K562 (cell line): ENCODE results near the gene DIAPH3. TPM values are rescaled to one million over a fixed set of nuclear protein-coding genes. Genes with fewer than 3 reads are reported as not detected.

Experiments used
- ATAC-seq: fragments of 200-7000 bp; cut with Tn5 transposase; 3 replicates; pipeline ENCODE4 v1.9.1; 2020; ENCODE audit warnings: moderate library complexity
- BruUV-seq: library from RNA; stranded (reverse); fragments of 400-500 nt; replicated peaks from 2 replicates; lab custom pipeline; 2021; lab: Mats Ljungman, UMichigan
- CTCF ChIA-PET: fragments of 300-600 bp; formaldehyde crosslinking; extraction: SDS; loops from one replicate; lab custom pipeline; 2021; ENCODE audit warnings: low intra/inter-chr PET ratio; lab: Yijun Ruan, JAX
- POLR2A ChIA-PET: fragments of 300-600, 350-650 bp; sonication (Branson Sonifier 250); formaldehyde crosslinking; extraction: SDS; loops from one replicate; lab custom pipeline; 2021; ENCODE audit warnings: antibody characterized with exemption, inconsistent platforms; lab: Yijun Ruan, JAX
- DNase-seq, 4 experiments: peaks; one replicate each; pipeline versions ENCODE4 v3.0.0 to v3.0.0-alpha.2; 2011 to 2018; ENCODE audit warnings: low spot score in 3 of 4, mixed read lengths in 3 of 4; ENCODE audit errors: extremely low read depth in 1 of 4
- FAIRE-seq: peaks from 2 replicates; lab custom pipeline; 2011; peaks lifted over from hg19 to GRCh38; lab: Jason Lieb, UNC
- H2AFZ ChIP-seq: 2 replicates; pipeline ENCODE4 v1.6.0; 2011; ENCODE audit warnings: low read depth, low read length, control low read depth, inconsistent platforms
- H3K27ac ChIP-seq: fragments of 200-600 bp; 3 replicates; pipeline ENCODE4 v1.8.0; 2011; ENCODE audit warnings: low read depth, mild to moderate bottlenecking, control low read depth, inconsistent platforms, low read length, moderate library complexity, mixed read lengths; ENCODE audit errors: extremely low read depth
- H3K27me3 ChIP-seq, 2 experiments: fragments of 300-600 bp in 1 of 2; 2 replicates in 1 of 2; 3 replicates in 1 of 2; pipeline versions ENCODE4 v1.6.0 to v1.8.0; 2011; ENCODE audit warnings: inconsistent platforms in 2 of 2, low read length in 2 of 2, mild to moderate bottlenecking in 1 of 2, mixed read lengths in 1 of 2, moderate library complexity in 1 of 2; ENCODE audit not compliant: control insufficient read depth in 2 of 2, insufficient read depth in 2 of 2
- H3K36me3 ChIP-seq: fragments of 300-600 bp; 3 replicates; pipeline ENCODE4 v1.8.0; 2011; ENCODE audit warnings: mild to moderate bottlenecking, low read length, inconsistent platforms; ENCODE audit not compliant: control insufficient read depth, insufficient read depth
- H3K4me1 ChIP-seq, 2 experiments: fragments of 200-600 bp in 1 of 2; replicated peaks in 1 of 2; 2 replicates in 1 of 2; 3 replicates in 1 of 2; pipeline versions ENCODE4 v1.5.1 to v1.8.0; 2011; ENCODE audit warnings: inconsistent platforms in 2 of 2, low read length in 2 of 2, mild to moderate bottlenecking in 1 of 2, mixed read lengths in 1 of 2, moderate library complexity in 1 of 2; ENCODE audit not compliant: control insufficient read depth in 2 of 2, insufficient read depth in 2 of 2
- H3K4me2 ChIP-seq: 2 replicates; pipeline ENCODE4 v1.6.1; 2011; ENCODE audit warnings: low read length, control low read depth, inconsistent platforms, mixed read lengths; ENCODE audit not compliant: insufficient read depth
- H3K4me3 ChIP-seq: fragments of 200-600 bp; sonication (generic), shearing (Covaris generic); 2 replicates; pipeline ENCODE4 v1.5.1; 2016; ENCODE audit warnings: control low read depth, inconsistent platforms
- H3K79me2 ChIP-seq: fragments of 200-600 bp; 3 replicates; pipeline ENCODE4 v1.8.0; 2011; ENCODE audit warnings: low read length, inconsistent platforms; ENCODE audit not compliant: control insufficient read depth, insufficient read depth
- H3K9ac ChIP-seq, 2 experiments: 2 replicates each; pipeline versions ENCODE4 v1.6.0 to v1.6.1; 2011; ENCODE audit warnings: low read depth in 2 of 2, low read length in 2 of 2, control low read depth in 1 of 2, inconsistent platforms in 1 of 2, mild to moderate bottlenecking in 1 of 2, mixed read lengths in 1 of 2; ENCODE audit not compliant: insufficient read depth in 1 of 2
- H3K9me1 ChIP-seq: one replicate; pipeline ENCODE4 v1.6.0; 2011; ENCODE audit warnings: inconsistent platforms, mild to moderate bottlenecking, low read length, moderate library complexity; ENCODE audit not compliant: control insufficient read depth, insufficient read depth
- H3K9me3 ChIP-seq: replicated peaks from 2 replicates; pipeline ENCODE4 v1.5.1; 2011; ENCODE audit warnings: low read depth, low read length, inconsistent platforms; ENCODE audit not compliant: control insufficient read depth, insufficient read depth
- H4K20me1 ChIP-seq: replicated peaks from 2 replicates; pipeline ENCODE4 v1.6.1; 2011; ENCODE audit warnings: low read length, inconsistent platforms, mixed read lengths; ENCODE audit not compliant: control insufficient read depth, insufficient read depth
- FOXP1 ChIP-seq: sonication (generic); formaldehyde crosslinking; IDR thresholded peaks from 2 replicates; pipeline ENCODE4 v1.8.0; 2022; ENCODE audit warnings: mild to moderate bottlenecking, missing genetic modification reagents
- ILF3 ChIP-seq: fragments of 450-650 bp; IDR thresholded peaks from 2 replicates; pipeline ENCODE4 v1.6.1; 2018; ENCODE audit warnings: antibody characterized with exemption, mild to moderate bottlenecking, moderate library complexity, borderline replicate concordance
- KLF1 ChIP-seq: fragments of 450-650 bp; IDR thresholded peaks from 2 replicates; pipeline ENCODE4 v1.6.1; 2016; ENCODE audit warnings: missing genetic modification characterization, missing compliant biosample characterization
- MYC ChIP-seq, 2 experiments: fragments of 250-450 bp in 1 of 2; sonication (Bioruptor Pico) in 1 of 2; IDR thresholded peaks; 2 replicates each; pipeline versions ENCODE4 v1.5.1 to v1.6.1; 2012 to 2021; ENCODE audit warnings: low read depth in 2 of 2, borderline replicate concordance in 1 of 2, improper control_type of control experiment in 1 of 2, low read length in 1 of 2, mild to moderate bottlenecking in 1 of 2, moderate library complexity in 1 of 2
- SIX5 ChIP-seq, 2 experiments: IDR thresholded peaks; 2 replicates each; pipeline ENCODE4 v1.6.1; 2011; ENCODE audit warnings: low read length in 2 of 2, borderline replicate concordance in 1 of 2, low read depth in 1 of 2, mild to moderate bottlenecking in 1 of 2, moderate library complexity in 1 of 2; ENCODE audit not compliant: insufficient read depth in 1 of 2
- SMARCB1 ChIP-seq: IDR thresholded peaks from 2 replicates; pipeline ENCODE4 v1.6.1; 2011; ENCODE audit warnings: improper control_type of control experiment, low read depth; ENCODE audit not compliant: insufficient read length
- TAL1 ChIP-seq: fragments of 450-650 bp; IDR thresholded peaks from 2 replicates; pipeline ENCODE4 v1.6.1; 2016; ENCODE audit warnings: mild to moderate bottlenecking
- ZNF551 ChIP-seq: fragments of 250-450 bp; sonication (Bioruptor Pico); IDR thresholded peaks from 2 replicates; pipeline ENCODE4 v1.5.0; 2021; ENCODE audit warnings: mild to moderate bottlenecking, moderate library complexity
- ZNF717 ChIP-seq: fragments of 250-450 bp; sonication (Bioruptor Pico); IDR thresholded peaks from 2 replicates; pipeline ENCODE4 v1.5.0; 2021
- ZZZ3 ChIP-seq: fragments of 450-650 bp; IDR thresholded peaks from 2 replicates; pipeline ENCODE4 v1.6.1; 2016; ENCODE audit warnings: antibody characterized with exemption, mild to moderate bottlenecking, moderate library complexity
- WGBS: fragments of 100-300 bp; shearing (Covaris generic); methylation state at CpG from one replicate; pipeline ENCODE4 v1.1.6; 2016; ENCODE audit warnings: low coverage, mixed read lengths; ENCODE audit not compliant: insufficient coverage; ENCODE audit errors: missing lambda C conversion rate; 5-methylcytosine and 5-hydroxymethylcytosine counted together
- in situ Hi-C: fragments of 300-500 bp; cut with MboI; formaldehyde crosslinking; loops from 4 replicates; pipeline ENCODE4 v1.15.0; 2018; ENCODE audit warnings: inconsistent platforms, mixed read lengths
- intact Hi-C: fragments of 100-400 bp; cut with micrococcal nuclease; formaldehyde crosslinking; loops from 2 replicates; pipeline ENCODE4 v1.14.2; 2022
- polyA plus RNA-seq, 8 experiments: library from polyadenylated mRNA; depleted of rRNA in 4 of 8; stranded (reverse) in 5 of 8; unstranded in 3 of 8; fragments of >200 nt; fragmentation: Nextera tagmentation in 2 of 8; fragmentation: Illumina TruSeq in 1 of 8; extraction: Ambion mirVana in 2 of 8; extraction: Trizol in 1 of 8; gene quantifications; 2 replicates each; pipeline versions ENCODE4 v1.2.1 to v1.2.3, GENCODE V29; 2011 to 2014; ENCODE audit warnings: inconsistent platforms in 1 of 8, missing spikeins in 1 of 8
- total RNA-seq, 7 experiments: library from RNA; depleted of rRNA in 6 of 7; stranded (reverse); fragments of >200 nt in 6 of 7; fragmentation: Illumina TruSeq in 2 of 7; extraction: Trizol in 2 of 7; gene quantifications; 2 replicates each; pipeline versions ENCODE4 v1.2.1 to v1.2.3, GENCODE V29; 2011 to 2021; ENCODE audit warnings: low replicate concordance in 1 of 7
- TF ChIP-seq, protein P1 (sequence below): fragments of 450-650 bp; IDR thresholded peaks from 2 replicates; pipeline ENCODE4 v1.6.1; 2016; ENCODE audit warnings: low read depth, mild to moderate bottlenecking, moderate library complexity
- TF ChIP-seq, protein P2 (sequence below): fragments of 450-650 bp; IDR thresholded peaks from 2 replicates; pipeline ENCODE4 v1.6.1; 2014; ENCODE audit warnings: low read depth, mild to moderate bottlenecking, moderate library complexity, borderline replicate concordance

The DIAPH3 gene
- total and polyA plus RNA-seq, 9 of the 15 experiments (the other 6 are each of a cell fraction or from before 2014, with no cell fraction given), result 9.0 to 18.7 (median 14.7) TPM

DNA sequence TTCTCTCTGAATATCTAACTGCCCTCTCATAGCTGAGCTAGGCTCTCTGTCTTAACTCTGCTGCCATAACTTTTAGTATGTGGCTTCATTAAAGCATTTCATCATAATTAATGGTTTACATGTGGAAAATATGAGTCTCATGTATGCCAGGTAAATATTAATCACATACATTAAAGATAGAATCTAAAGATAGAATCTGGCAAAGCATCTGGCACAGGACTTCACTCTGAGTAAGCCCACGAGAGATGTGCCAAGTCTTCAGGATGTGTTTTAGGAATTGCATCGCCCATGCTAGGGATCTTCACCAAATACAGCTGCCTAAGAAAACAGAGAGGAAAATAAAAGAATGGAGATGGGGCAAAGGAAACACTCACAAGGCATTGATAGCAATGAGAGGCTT, 285.8 kb downstream of the DIAPH3 start:
- CTCF ChIA-PET, result no interaction called here
- Histone ChIP-seq H3K4me2 (no peak overlapping the region), H3K27me3 (no peaks in the 10 kb centered on the region), H2AFZ (no peak overlapping the region), H3K79me2 (no peaks in the 10 kb centered on the region), H3K4me3 (no peak overlapping the region), H3K9ac (no peak overlapping the region), H4K20me1 (no peaks in the 10 kb centered on the region), H3K27ac (no peak overlapping the region), H3K4me1 (no peaks in the 10 kb centered on the region), H3K36me3 (peaks cover 12% of the 10 kb centered on the region; the same call in 1 of the 3 replicates), H3K9me3 (no peaks in the 10 kb centered on the region), H3K9me1 (no peaks in the 10 kb centered on the region)
- 83% methylated on average over 2 of the region's 2 CpGs for WGBS
- in situ Hi-C loops (no loop called here), intact Hi-C loops (no loop called here)
- FAIRE-seq, result no peak
- no peak for DNase-seq
- TF ChIP-seq KLF1, result no peak
- no peak for TF ChIP-seq ZNF717
- no peak for TF ChIP-seq ZNF551 (CRISPR knock-in tag)
- TF ChIP-seq FOXP1 (CRISPR knock-in tag), result no peak
- no TSS peak for BruUV-seq
- POLR2A ChIA-PET, result no interaction called here
- ATAC-seq, result no peak

DNA sequence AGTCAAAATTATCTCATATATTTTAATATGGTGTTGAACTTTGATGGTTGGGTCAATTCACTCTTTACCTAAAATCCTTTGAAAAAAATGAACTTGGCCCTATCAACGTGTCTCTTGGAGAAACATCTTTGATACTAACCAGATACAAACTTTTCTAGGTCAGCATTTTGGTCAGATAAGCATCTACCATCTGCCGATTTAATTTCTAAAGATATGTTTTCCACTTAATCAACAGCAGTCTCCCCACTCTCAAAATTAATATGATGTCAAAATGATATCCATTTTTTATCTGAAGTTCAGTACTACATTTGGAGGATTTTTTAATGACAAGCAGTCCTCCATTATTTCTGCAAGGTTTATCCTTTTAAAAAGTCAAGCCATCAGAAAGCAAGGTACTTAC, 288.8 kb downstream of the DIAPH3 start:
- no peaks in the 10 kb centered on the region for H3K9me3 ChIP-seq
- BruUV-seq, result no TSS peak
- H4K20me1 ChIP-seq, result no peaks in the 10 kb centered on the region
- no peak overlapping the region for H3K4me2 ChIP-seq
- H2AFZ ChIP-seq, result no peak overlapping the region
- in situ Hi-C loops (no loop called here), intact Hi-C loops (no loop called here)
- 49% methylated on average over 2 of the region's 2 CpGs for WGBS
- H3K27me3 ChIP-seq, result no peaks in the 10 kb centered on the region
- DNase-seq, result no peak
- no peak for FAIRE-seq
- no peaks in the 10 kb centered on the region for H3K79me2 ChIP-seq
- ChIA-PET CTCF (no interaction called here), POLR2A (no interaction called here)
- no peak overlapping the region for H3K27ac ChIP-seq
- no peaks in the 10 kb centered on the region for H3K4me1 ChIP-seq
- no peak overlapping the region for H3K9ac ChIP-seq
- no peak overlapping the region for H3K4me3 ChIP-seq
- no peaks in the 10 kb centered on the region for H3K9me1 ChIP-seq
- ATAC-seq, result no peak
- H3K36me3 ChIP-seq, result peaks cover 12% of the 10 kb centered on the region; the same call in 1 of the 3 replicates
- TF ChIP-seq SMARCB1, result no peak
- TF ChIP-seq MYC (IDR thresholded peaks at IDR 0.05; ENCODE audit: low read depth, low read length), result no peak
- no peak for TF ChIP-seq MYC (CRISPR knock-in tag; IDR thresholded peaks at IDR 0.05; ENCODE audit: borderline replicate concordance, low read depth)
- TF ChIP-seq ILF3, result no peak
- no peak for TF ChIP-seq TAL1
- TF ChIP-seq ZZZ3, result no peak
- TF ChIP-seq, protein P1, sequence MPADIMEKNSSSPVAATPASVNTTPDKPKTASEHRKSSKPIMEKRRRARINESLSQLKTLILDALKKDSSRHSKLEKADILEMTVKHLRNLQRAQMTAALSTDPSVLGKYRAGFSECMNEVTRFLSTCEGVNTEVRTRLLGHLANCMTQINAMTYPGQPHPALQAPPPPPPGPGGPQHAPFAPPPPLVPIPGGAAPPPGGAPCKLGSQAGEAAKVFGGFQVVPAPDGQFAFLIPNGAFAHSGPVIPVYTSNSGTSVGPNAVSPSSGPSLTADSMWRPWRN, result no peak
- TF ChIP-seq, protein P2, sequence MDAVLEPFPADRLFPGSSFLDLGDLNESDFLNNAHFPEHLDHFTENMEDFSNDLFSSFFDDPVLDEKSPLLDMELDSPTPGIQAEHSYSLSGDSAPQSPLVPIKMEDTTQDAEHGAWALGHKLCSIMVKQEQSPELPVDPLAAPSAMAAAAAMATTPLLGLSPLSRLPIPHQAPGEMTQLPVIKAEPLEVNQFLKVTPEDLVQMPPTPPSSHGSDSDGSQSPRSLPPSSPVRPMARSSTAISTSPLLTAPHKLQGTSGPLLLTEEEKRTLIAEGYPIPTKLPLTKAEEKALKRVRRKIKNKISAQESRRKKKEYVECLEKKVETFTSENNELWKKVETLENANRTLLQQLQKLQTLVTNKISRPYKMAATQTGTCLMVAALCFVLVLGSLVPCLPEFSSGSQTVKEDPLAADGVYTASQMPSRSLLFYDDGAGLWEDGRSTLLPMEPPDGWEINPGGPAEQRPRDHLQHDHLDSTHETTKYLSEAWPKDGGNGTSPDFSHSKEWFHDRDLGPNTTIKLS, result no peak
- TF ChIP-seq SIX5 (IDR thresholded peaks at IDR 0.05; ENCODE audit: borderline replicate concordance in 1 of 2, insufficient read depth in 1 of 2, low read depth in 1 of 2, low read length in 2 of 2), result no peak
